Measurements from ENCODE around the gene BCKDHA.
A peak's percentile ranks its signal among the peaks of the same experiment; 100 is the strongest.

GRCh38 chr19:41447732-41448332, 50.2 kb downstream of the BCKDHA start:
- TF ChIP-seq EZH2 (IDR thresholded peaks at IDR 0.05) = no peak
- peak; percentile 4 for TF ChIP-seq CTCF (IDR thresholded peaks at IDR 0.05)

Measured in neural progenitor cell (in vitro differentiated cells).